Mesothelial cell of epicardium (in vitro differentiated cells): ENCODE measurements around the gene REXO1. TPM values are rescaled to one million over a fixed set of nuclear protein-coding genes. Genes with fewer than 3 reads are reported as not detected.
A peak's percentile ranks its signal among the peaks of the same experiment; 100 is the strongest.

Experiments
- DNase-seq, 2 experiments: peaks; one replicate each; pipeline ENCODE4 v3.0.0; 2021; ENCODE audit warnings: low spot score in 2 of 2; ENCODE audit not compliant: unreplicated experiment in 2 of 2
- H3K27ac Mint-ChIP-seq: 2 replicates; pipeline ENCODE4 v1.8.0; 2021; ENCODE audit warnings: mixed read lengths
- H3K27me3 Mint-ChIP-seq: 2 replicates; pipeline ENCODE4 v1.8.0; 2021; ENCODE audit warnings: low read depth, mixed read lengths
- H3K36me3 Mint-ChIP-seq: 2 replicates; pipeline ENCODE4 v1.8.0; 2021; ENCODE audit warnings: mixed read lengths
- H3K4me1 Mint-ChIP-seq: 2 replicates; pipeline ENCODE4 v1.8.0; 2021; ENCODE audit warnings: mixed read lengths
- H3K4me3 Mint-ChIP-seq: 2 replicates; pipeline ENCODE4 v1.8.0; 2021; ENCODE audit warnings: mild to moderate bottlenecking, moderate library complexity, mixed read lengths
- H3K9me3 Mint-ChIP-seq: 2 replicates; pipeline ENCODE4 v1.8.0; 2021; ENCODE audit warnings: mixed read lengths
- CTCF ChIP-seq: fragments of 200-600 bp; sonication (generic); IDR thresholded peaks from one replicate; pipeline ENCODE4 v1.5.0; 2021; ENCODE audit warnings: antibody characterized with exemption; ENCODE audit not compliant: unreplicated experiment
- total RNA-seq: library from RNA; stranded (reverse); gene quantifications from 3 replicates; pipeline ENCODE4 v1.2.1, GENCODE V29; 2021

Gene REXO1
- total RNA-seq, 1 donor from 2014 or later: 46.6 TPM

GRCh38 chr19:1849132-1849474 is 820 bp upstream of the REXO1 start:
- no peaks in the 10 kb centered on the region for H3K9me3 Mint-ChIP-seq
- H3K36me3 Mint-ChIP-seq: no peaks in the 10 kb centered on the region
- no peaks in the 10 kb centered on the region for H3K27me3 Mint-ChIP-seq
- no peak for TF ChIP-seq CTCF
- peak overlapping the region; percentile 67 for H3K27ac Mint-ChIP-seq
- no peak for DNase-seq
- H3K4me3 Mint-ChIP-seq: peak overlapping the region; percentile 60
- peaks cover 22% of the 10 kb centered on the region for H3K4me1 Mint-ChIP-seq

GRCh38 chr19:1847684-1848398 is 442 bp downstream of the REXO1 start:
- Mint-ChIP-seq H3K9me3 (no peaks in the 10 kb centered on the region), H3K4me3 (peak overlapping the region; percentile 93), H3K36me3 (no peaks in the 10 kb centered on the region), H3K27me3 (no peaks in the 10 kb centered on the region), H3K27ac (peak overlapping the region; percentile 98), H3K4me1 (peaks cover 17% of the 10 kb centered on the region)
- DNase-seq: no peak
- TF ChIP-seq CTCF: no peak

- TF ChIP-seq CTCF: no peak
- no peaks in the 10 kb centered on the region for H3K36me3 Mint-ChIP-seq
- H3K4me3 Mint-ChIP-seq: peak overlapping the region; percentile 93
- no peak for DNase-seq
- H3K27ac Mint-ChIP-seq: peak overlapping the region; percentile 98
- H3K27me3 Mint-ChIP-seq: no peaks in the 10 kb centered on the region
- no peaks in the 10 kb centered on the region for H3K9me3 Mint-ChIP-seq
- peaks cover 17% of the 10 kb centered on the region for H3K4me1 Mint-ChIP-seq
Observed at GRCh38 chr19:1847348-1847683, 967 bp downstream of the REXO1 start.

- Mint-ChIP-seq H3K4me3 (peak overlapping the region; percentile 93), H3K36me3 (no peaks in the 10 kb centered on the region), H3K9me3 (no peaks in the 10 kb centered on the region), H3K27me3 (no peaks in the 10 kb centered on the region), H3K4me1 (peaks cover 17% of the 10 kb centered on the region), H3K27ac (peak overlapping the region; percentile 98)
- no peak for DNase-seq
- TF ChIP-seq CTCF: no peak
Observed at GRCh38 chr19:1846517-1847204, 1.6 kb downstream of the REXO1 start.

GRCh38 chr19:1845642-1846041 is 2.6 kb downstream of the REXO1 start:
- no peak for DNase-seq
- Mint-ChIP-seq H3K4me3 (peak overlapping the region; percentile 93), H3K4me1 (peaks cover 17% of the 10 kb centered on the region), H3K36me3 (no peaks in the 10 kb centered on the region), H3K27me3 (no peaks in the 10 kb centered on the region), H3K9me3 (no peaks in the 10 kb centered on the region), H3K27ac (no peak overlapping the region)
- TF ChIP-seq CTCF: no peak
